GM18520 (cell line): ENCODE results near the gene UBL4B.

Source experiments
- ATAC-seq: cut with Tn5 transposase; IDR thresholded peaks from one replicate; pipeline ENCODE4 v1.9.1; 2021; ENCODE audit not compliant: unreplicated experiment

UBL4B gene

DNA sequence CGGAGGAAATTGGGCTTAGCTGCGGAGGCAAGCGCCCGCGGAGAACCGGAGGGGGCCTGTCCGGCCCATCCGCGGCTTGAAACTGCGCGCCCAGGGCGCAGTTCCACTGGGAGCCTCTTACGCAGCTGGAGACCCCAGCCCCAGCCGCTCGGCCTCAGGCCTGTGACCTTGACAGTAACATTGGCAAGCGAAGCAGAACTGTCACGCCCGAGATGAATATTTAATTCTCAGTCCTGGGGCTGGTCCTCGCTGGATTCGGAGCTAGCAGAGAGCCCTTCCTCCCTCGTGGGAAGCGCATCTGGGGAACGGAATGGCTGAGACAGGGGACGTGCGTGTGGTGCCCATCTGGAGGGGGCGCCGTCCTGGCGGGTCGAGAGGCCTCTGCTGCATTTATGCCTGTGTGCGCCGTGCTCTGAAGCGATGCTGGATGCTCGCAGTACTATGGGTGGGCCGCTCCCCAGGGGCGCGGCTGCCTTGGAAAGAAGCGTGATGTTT lies 39.0 kb downstream of the UBL4B start:
- no peak for ATAC-seq

DNA sequence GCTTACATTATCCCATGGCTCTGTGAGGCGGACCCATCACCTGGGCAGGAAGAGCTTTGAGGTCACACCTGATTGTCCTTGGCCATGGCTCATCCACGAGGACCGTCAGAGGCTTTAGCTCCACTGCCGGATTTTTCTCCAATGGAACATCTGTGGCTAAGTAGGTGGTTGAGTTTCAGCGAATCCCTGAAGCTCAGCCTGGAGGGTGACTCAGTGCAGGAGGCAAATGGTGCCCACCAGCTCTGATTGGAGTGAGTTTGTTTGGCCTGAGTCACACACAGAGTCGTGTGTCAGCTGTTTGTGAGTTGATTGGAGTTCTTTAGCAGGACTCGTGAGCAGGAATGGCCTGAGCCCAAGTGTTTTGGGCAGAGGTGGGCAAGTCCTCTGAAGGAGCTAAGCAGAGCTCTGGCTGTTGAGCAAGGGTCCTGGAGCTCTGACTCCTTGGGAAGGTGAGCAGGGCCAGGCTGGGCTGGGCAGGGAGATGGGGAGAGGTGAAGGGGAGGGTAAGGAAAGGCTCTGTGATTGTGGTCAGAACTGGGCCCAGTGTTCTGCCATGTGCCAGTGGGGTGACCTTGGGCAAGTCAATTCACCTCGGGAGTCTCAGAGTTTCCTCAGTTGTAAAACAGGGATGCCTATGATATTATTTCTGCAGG lies 40.0 kb downstream of the UBL4B start:
- no peak for ATAC-seq

DNA sequence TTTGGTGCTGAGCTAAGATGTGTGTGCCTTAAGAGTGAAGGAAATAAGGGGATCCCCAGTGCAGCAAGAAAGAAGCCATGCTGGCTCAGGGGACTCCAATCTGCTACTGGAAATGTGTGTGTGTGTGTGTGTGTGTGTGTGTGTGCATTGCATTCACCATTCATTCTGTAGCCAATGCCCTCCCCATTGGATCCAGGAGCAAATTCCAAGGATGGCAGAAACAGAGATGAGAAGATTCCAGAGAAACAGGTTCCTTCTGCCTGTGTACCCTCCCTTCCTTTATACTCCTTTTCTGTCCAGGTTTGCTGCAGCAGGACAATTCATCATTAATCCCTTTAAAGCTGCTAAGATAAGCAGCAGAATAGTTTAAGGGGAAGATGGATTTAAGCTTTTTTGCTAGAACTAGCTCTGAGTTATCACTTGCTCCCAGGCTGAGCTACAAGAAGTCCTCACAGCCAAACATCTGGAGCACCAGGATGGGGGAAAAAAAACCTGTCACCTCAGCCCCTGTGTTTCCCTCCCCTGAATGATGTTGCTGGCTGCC lies 41.2 kb downstream of the UBL4B start:
- ATAC-seq = no peak

DNA sequence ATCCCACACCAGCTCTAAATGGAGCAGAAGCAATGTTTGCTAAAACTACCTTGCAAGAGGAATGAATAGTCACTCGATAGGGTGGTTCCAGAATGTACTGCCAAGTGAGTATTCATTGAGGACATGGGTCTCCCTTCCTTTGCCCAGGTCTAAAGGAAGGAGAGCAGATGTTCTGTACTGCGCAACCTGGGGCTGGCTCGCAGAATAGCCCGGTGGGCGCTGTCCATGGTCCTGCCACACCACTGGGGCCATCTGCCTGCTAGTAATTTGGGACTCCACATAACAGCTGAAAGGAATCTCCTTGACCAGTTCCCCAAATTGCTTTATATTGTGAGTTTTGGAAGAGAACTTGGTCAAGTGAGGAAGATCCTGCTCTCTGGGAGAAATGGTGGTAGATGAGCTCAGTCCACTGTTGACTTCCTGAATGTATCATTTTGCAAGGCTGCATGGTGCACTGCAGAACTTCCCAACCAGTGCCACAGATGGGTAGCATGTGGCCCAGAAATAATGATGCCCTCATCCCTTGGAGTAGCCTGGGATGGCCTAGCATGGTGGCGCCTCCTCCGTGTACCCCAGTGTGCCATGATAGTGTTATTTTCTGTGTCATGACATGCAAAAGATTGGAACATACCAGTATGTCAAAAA lies 43.8 kb downstream of the UBL4B start:
- no peak for ATAC-seq

DNA sequence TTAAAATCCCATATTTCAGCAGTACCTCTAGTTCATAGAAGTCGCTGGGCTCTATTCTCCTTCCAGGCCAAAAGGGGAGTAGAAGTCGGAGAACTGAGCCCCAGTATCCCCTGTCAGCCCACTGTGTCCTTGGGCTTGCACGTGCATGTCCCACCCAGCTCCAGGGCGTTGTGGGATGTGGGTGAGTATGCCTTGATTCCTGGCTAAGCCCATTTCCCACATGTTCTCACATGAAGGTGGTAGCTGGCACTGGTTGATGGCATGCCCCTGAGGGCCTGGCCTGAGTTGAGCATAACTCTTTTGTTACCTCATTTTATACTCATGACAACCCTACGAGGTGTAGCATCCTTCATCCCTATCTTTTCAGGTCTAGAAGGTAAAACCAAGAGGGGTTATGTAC lies 46.0 kb downstream of the UBL4B start:
- no peak for ATAC-seq

DNA sequence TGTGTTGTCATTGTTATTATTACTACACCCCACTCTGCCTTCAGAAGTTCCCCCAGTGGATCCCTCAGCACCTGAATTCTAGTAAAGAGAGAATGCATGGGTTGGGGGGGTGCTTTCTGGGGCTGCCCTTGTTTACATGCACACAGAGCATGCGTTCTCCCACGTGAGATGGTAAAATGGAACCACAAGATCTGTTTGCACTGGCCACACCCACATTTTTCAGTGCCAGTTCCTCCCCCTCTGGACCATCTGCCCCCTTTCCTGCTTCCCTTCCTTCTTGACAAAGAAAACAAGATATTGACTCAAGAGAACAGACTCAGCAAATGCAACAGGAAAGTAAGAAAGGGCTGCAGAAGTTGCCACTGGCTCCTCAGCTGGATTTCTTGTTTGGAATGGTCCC lies 46.9 kb downstream of the UBL4B start:
- ATAC-seq = no peak

DNA sequence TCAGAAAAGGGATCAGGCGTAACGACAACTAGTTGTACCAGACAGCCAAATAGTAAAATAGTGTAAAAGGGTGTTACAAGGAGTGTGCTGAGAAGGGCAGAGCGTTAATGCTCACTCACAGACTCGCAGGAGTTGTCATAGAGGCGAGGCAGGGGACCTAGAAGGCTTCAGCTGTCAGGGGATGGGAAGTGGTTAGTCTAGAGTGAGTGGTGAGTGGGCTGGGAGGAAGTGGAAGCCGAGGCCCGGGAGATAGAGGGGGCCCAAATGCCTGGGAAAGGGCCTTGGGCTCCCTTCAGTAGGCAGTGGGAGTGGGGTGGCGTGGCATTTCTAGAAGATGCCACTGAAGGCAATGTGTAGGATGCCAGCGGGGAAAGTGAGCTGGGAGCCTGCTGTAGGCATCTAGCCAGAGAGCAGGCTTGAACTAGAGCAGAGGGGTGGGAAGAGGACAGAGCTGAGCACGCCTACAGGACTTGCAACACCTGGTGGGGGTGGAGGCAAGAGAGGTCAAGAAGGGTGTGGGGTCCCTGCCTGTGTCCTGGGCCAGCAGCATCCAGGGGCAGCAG lies 48.4 kb downstream of the UBL4B start:
- no peak for ATAC-seq

DNA sequence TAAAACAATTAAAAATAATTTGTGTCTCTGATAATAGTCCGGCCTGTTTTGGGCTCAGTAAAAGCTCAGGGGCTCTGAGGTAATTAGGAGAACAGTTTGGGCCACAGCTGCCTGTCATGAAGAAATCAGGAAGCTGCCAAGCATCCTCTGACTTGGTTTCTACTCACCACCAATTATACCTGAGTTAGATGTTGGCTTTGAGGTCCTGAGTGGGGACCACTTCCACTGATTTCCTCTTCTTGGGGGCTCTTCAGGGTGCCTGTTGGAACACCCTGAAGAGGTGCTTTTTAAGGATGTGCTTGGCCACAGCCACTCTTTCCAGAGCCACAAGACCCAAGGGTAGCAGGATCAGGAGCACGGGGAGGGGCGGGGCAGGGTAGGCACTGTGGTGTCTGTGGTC lies 48.9 kb downstream of the UBL4B start:
- ATAC-seq = no peak

DNA sequence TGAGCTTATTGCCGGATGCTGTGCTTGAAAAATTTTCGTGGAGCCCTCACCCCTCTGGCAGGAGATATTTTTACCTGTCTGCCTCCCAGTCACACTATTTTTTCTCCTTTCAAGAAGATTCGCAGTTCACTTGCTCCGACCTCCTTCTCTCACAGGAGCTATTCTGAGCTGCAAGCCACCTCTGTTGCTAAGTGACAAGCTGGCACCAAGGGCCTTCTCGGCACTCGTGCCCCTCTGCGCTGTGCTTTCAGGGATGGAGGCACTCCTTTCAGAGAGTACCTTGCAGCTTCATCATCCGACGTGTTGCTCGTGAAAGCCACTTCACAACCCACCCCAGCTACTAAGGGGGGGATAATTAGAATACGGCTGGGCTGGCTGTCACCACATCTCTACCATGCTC lies 49.6 kb downstream of the UBL4B start:
- ATAC-seq = no peak
